C4-2B (cell line): ENCODE data around the gene CREB5.

ENCODE experiments used
- CTCF ChIP-seq: fragments of 450-650 bp; conservative IDR thresholded peaks from 2 replicates; pipeline ENCODE4 v1.5.1; 2017; ENCODE audit warnings: mild to moderate bottlenecking
- ZFX ChIP-seq: fragments of 450-650 bp; IDR thresholded peaks from 2 replicates; pipeline ENCODE4 v1.6.1; 2017

GRCh38 chr7:28705350-28705749 lies 293.0 kb downstream of the CREB5 start:
- TF ChIP-seq CTCF (no peak), ZFX (no peak)
